ENCODE data around the gene ALDH7A1.

ALDH7A1 gene

GRCh38 chr5:126483156-126483555, 111.9 kb downstream of the ALDH7A1 start:
- TF ChIP-seq CTCF (IDR thresholded peaks at IDR 0.05; ENCODE audit: low read depth, low read length): no peak

GRCh38 chr5:126482591-126482990, 112.4 kb downstream of the ALDH7A1 start:
- DNase-seq (ENCODE audit: extremely low read depth, low read depth): no peak

More at GRCh38 chr5:126483156-126483555, 111.9 kb downstream of the ALDH7A1 start:
- peak; percentile 28 for DNase-seq (ENCODE audit: extremely low read depth, low read depth)

DNA sequence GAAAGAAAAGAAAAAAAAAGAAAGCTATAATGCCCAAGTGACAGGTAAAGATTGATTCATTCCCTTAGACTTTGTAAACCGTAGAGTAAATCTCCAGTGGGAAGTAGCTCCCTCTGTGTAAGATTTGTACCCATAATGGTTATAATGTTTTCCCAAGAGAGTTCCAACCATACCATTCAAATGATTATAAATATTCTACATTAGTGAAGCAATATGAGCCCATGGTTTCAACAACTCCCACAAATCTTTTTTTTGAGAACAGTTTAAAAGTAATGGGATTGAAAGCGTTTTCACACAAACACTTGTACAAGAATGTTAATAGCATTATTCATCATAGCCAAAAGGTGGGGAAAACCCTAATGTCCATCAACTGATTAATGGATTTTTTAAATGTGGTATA, 113.8 kb downstream of the ALDH7A1 start:
- TF ChIP-seq CTCF (IDR thresholded peaks at IDR 0.05; ENCODE audit: low read depth, low read length): no peak
- no peak for DNase-seq (ENCODE audit: extremely low read depth, low read depth)

More at GRCh38 chr5:126482591-126482990, 112.4 kb downstream of the ALDH7A1 start:
- TF ChIP-seq CTCF (IDR thresholded peaks at IDR 0.05; ENCODE audit: low read depth, low read length): no peak

All from AG09319 (cell line).